GM18870 (cell line): Measurements from ENCODE around the gene PVALB.
"Not testable (repeated sequence)": the region's sequence is repeated elsewhere in the genome, so short reads cannot be mapped to it uniquely, and the experiment has no call there.

ENCODE experiments used
- ATAC-seq: cut with Tn5 transposase; IDR thresholded peaks from one replicate; pipeline ENCODE4 v1.9.1; 2021; ENCODE audit warnings: moderate library complexity; ENCODE audit not compliant: unreplicated experiment

The PVALB gene

DNA sequence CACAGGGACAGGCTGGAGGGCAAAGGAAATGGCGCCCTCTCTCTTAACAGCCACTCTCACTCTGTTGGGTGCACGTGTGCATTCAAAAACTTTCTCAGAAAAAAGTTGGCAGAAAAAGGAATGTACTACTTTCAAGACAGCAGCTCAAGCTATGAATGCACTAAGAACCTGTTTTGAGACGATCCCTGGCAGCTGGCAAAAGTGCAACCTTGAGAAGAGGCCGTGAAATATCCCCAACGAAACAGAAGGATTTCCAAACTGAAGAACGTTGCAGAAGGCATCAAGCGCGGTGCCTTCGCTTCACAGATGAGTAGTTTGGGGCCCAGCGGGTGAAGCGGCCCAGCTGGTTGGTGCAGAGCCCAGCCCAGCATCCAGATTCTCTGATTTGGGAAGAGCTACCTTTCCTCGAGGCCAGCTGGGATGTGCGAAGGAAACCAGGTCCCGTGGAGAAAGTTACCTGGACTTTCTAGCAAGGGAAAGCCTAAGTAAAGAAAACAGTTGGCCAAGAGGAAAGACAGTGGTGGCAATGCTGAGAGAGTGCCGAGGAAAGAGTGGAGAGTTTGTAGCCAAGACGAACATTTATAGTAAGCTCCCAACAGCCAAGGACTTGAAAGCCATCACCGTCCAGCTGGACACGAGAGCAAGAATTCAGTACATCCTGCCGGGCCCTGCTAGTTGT is 57.2 kb downstream of the PVALB start:
- ATAC-seq, result no peak

DNA sequence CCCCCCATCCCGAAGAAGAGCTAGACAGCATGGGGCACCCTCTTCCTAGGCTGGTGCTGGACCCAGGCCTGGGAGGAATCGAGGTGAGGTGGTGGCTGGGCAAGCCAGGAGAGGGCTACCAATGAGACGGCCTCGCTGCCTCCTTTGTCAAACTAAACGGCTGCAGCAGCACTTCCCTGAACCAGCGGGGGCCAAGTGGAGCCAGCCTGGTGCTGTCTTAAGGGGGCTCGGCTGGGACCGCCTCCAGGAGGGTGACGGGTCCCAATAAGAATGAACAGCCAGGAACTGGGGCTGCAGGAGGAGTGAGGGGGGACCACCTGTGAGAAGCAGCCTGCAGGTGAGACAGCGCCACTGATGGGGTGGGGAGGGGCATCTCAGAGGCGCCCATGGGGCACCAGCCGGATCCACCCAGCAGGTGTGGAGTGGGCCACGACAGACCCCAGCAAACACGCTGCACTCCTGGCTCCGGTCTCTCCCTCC is 58.0 kb downstream of the PVALB start:
- no peak for ATAC-seq

GRCh38 chr22:36757668-36758211 is 59.1 kb downstream of the PVALB start:
- ATAC-seq, result no peak

DNA sequence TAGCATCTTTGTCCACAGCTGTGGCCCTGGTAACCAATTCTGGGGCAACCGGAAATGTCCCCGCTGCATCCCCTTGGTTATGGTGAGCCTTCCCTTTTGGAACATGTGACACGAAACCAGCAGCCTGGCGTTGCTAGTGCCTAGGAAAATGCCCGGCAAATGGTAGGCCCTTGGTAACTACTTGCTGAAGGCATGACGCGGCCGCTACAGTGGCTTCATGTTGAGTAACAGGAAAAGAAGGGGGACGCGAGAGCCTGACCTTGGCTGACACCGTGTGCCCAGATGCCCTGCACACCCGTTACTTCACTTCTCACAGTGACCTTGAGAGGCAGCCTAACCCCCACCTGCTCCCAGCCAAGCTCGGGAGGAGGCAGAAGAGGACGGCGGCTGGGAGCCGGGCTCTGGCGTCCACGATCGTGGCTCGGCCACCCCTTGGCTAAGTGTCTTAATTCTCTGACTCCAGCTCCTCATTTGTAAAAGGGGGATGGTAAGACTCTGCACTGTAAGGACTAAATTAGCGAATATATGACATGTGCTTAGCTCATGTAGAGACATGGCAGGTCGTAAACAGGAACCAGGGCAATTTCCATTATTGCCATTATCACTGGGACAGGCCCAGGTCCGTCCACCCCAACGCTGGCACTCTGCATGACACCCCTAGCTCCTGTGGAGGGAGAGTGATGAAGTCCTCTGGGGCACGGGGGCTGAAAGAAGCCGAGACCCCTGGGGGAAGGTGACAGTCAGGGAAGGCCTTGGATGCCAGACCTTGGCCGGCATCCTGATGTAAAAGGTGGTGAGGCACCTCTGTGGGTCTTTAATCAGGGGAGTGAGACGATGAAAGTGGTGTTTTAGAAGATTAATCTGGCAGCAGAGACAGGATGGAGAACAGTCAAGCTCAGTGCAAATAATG is 59.8 kb downstream of the PVALB start:
- ATAC-seq, result no peak

GRCh38 chr22:36756031-36756430 is 60.8 kb downstream of the PVALB start:
- no peak for ATAC-seq

- no peak for ATAC-seq
Measured at GRCh38 chr22:36755316-36755715, 61.5 kb downstream of the PVALB start.

DNA sequence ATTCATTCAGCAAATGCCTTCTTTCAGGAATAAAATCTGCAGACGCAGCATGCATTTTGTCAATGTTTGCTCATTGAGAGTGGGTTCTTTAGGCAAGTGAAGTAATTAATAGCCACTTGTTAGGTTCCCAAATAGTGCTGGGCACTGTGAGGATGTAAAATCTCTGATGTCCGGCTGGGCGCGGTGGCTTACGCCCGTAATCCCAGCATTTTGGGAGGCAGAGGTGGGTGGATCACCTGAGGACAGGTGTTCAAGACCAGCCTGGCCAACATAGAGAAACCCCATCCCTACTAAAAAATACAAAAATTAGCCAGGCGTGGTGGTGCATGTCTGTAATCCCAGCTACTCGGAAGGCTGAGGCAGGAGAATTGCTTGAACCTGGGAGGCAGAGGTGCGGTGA is 62.0 kb downstream of the PVALB start:
- ATAC-seq, result not testable (repeated sequence)

- ATAC-seq, result no peak
Measured at GRCh38 chr22:36753916-36754315, 62.9 kb downstream of the PVALB start.

DNA sequence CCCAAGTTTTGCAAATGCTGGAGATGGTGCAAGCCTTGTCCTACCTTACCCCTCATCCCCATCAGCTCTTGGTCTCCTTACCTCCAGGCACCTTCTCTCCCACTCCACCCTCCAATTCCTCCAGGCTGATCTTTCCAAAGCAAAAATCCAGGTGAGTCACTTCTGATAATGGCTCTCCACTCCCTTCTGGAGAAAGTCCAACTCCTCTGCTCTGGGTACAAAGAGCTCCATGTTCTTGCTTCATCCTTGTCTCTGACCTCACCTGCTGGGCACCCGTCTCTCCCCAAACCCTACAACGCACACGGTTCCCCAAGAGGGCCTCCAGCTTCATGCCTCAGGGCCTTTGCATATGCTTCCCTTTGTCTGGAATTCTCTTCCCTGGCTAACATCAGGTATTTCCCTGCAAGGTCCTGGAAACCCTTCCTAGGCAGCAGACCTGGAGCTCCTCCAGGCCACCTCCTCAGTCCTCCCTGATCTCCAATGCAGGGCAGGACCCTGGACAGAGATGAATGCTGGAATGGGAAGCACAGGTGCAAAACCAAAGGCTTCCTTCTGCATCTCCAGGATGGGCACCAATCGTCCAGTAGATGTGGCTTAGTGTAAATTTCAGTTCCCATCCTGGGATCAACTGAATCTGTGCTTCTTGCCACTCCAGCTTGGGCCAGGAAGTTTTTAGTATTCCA is 63.6 kb downstream of the PVALB start:
- no peak for ATAC-seq
